Stimulated activated CD4-positive, alpha-beta T cell treated with anti-CD3 and anti-CD28 coated beads, TNF-alpha, amount 100 ng/mL, for 1 hour (primary cell): ENCODE results near the gene RPS2.

Experiments
- DNase-seq, 3 donors: peaks; one replicate each; pipeline ENCODE4 v3.0.0-alpha.2; 2020; ENCODE audit warnings: low read depth in 3 of 3, low spot score in 1 of 3

The RPS2 gene

GRCh38 chr16:1999866-2000514, 35.4 kb upstream of the RPS2 start:
- no peak for DNase-seq

DNA sequence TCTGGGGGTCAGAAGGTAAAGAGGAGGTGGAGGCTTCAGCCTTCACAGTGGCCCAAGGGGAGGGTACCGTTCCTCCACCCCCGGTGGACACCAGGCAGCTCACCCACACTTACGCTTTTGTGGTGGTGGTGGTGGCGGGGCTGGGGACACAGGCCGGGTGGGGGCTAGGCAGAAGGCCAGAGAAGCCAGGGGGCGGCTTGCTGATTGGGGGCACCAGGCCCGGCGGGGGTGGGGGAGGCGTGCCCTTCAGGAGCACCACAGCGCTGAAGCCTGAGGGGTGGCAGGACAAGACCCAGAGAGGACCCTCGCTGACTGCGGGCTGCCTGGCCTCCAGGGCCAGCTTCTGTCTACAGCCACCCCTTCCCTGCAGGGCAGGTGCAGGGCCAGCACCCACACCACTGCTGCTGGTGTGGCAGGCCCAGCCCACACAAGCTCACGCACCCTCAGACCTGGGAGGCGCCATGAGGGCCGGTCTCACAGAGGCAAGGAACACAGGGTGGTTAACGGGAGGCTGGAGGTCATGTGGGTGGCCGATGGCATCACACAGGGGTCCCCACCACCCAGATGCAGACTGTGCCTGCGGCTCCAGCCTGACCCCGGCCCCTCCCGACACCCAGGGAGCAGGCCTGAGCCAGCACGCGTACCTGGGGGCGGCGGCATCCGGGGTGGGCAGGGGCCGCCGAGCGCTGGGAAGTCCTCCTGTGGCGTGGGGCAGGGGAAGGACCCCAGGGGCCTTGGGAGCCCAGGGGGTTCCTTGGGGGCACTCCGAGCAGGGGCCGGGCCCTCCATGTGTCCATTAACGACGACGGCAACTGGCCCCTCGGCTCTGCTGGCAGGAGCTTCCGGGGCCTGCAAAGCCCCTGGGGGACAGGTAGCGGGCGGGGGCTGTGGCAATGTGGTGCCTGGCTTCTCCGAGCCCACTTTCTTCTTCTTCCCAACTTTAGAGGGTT, 34.5 kb upstream of the RPS2 start:
- DNase-seq = no peak

GRCh38 chr16:1998360-1998835, 33.8 kb upstream of the RPS2 start:
- no peak for DNase-seq

- DNase-seq = no peak
These were observed 33.1 kb upstream of the RPS2 start for GRCh38 chr16:1997494-1998359.

- no peak for DNase-seq
These were observed 29.1 kb upstream of the RPS2 start for GRCh38 chr16:1993731-1994131.

DNA sequence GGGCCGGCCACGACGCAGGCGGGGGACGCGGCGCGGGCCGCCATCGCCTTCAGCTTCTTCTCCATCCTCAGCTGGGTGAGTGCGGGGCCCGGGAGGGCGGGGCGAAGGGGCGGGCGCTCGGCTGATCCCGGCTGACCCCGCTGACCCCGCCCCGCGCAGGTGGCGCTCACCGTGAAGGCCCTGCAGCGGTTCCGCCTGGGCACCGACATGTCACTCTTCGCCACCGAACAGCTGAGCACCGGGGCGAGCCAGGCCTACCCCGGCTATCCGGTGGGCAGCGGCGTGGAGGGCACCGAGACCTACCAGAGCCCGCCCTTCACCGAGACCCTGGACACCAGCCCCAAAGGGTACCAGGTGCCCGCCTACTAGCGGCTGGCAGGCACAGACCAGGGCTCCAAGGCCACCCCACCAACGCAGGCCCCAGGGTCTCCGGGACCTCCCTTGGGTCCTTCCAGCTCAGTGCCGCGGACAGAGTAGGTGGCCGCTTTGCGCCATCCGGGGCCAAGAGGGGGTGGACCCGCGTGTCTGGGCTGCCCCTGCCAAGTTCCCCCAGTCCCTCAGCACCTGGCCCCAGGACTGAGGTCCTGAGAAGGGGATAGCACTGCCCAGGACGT, 28.2 kb upstream of the RPS2 start:
- DNase-seq = no peak

DNA sequence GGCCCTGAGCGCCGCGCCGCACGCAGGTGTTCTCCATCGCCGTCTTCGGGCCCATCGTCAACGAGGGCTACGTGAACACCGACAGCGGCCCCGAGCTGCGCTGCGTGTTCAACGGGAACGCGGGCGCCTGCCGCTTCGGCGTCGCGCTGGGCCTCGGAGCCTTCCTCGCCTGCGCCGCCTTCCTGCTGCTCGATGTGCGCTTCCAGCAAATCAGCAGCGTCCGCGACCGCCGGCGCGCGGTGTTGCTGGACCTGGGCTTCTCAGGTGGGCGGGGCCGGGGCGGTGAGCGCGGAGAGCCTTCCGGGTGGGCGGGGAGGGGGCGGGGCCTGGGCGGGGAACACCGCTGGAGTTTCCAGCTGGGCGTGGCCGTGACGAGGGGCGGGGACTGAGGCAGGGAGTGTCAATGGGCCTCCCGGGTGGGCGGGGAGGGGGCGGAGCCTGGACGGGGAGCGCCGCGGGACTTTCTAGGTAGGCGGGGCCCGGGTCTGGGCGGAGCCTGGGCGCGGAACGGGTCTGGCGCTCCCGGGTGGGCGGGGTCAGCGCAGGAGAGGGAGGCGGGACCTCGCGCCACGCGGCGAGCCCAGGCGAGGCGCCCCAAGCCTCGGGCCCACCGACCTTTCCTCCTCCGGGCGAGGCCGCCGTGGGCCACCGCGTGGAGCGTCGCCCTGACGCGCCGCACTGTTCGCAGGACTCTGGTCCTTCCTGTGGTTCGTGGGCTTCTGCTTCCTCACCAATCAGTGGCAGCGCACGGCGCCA, 27.5 kb upstream of the RPS2 start:
- DNase-seq = peak; percentile 96 to 99 (median 97)

DNA sequence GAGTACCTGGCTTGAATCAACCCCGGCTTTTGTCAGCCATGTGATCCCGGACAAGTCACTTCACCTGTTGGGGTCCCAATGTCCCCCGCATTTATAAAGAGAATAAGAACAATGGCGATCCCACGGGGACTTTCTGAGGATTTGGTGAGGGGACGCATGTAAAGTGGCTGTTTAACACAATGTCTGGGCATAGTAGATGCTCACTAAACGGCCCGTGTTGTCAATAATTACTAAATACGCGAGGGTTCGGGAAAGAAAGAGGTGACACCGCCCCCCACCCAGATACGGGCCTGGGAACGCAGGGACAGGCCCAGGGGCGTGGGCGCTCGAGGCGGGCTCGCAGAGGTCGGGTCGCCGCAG, 26.9 kb upstream of the RPS2 start:
- DNase-seq = no peak

GRCh38 chr16:1991135-1991551, 26.5 kb upstream of the RPS2 start:
- DNase-seq = no peak

DNA sequence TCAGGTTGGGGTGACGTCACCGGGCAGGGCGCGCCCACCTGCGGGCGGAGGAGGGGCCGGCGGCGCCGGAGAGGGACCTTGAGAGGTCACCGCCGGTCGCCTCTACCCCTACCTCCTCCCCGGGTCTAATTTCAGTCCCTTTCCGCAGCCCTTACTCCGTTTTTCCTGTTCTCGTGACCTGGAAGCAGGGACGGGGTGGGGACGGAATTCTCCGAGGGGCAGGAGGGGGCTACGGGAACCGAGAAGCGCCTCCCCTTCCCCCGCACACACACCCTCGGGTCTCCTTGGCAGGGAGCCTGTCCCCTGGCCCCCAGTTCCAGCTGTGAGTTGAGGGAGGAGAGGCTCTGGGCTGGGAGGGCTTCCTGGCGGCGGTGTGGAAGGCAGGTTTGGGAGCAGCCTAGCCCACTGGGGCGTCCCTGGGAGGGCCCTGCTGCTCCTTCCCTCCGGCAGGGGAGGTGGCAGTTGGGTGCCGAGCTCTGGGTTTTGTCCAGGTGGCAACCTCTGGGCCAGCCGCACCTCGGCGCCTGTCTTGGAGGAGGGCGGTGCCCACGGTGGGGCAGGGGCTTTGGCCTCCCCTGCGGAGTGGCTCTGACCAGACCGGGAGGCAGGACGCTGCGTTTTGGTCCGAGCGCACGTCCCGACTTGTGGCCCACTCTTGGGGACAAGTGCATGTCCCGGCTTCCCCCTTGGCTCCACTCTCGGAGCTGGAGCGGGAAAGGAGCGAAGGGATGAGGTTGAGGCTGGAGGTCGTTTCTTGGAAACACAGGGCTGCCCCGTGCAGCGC, 25.9 kb upstream of the RPS2 start:
- no peak for DNase-seq

GRCh38 chr16:1990101-1990350, 25.4 kb upstream of the RPS2 start:
- DNase-seq = no peak

GRCh38 chr16:1989209-1990100, 24.8 kb upstream of the RPS2 start, which contains the start of gene SYNGR3:
Gene SYNGR3, plus strand, starts transcription at chr16:1989970. Its CDS starts 133 bp downstream, at chr16:1990103.
- no peak for DNase-seq

- DNase-seq = no peak
These were observed 22.6 kb upstream of the RPS2 start for GRCh38 chr16:1987198-1987597.

- DNase-seq = no peak
These were observed 21.0 kb upstream of the RPS2 start for GRCh38 chr16:1985466-1986150.

GRCh38 chr16:1984347-1985225, 20.0 kb upstream of the RPS2 start:
- DNase-seq = no peak

DNA sequence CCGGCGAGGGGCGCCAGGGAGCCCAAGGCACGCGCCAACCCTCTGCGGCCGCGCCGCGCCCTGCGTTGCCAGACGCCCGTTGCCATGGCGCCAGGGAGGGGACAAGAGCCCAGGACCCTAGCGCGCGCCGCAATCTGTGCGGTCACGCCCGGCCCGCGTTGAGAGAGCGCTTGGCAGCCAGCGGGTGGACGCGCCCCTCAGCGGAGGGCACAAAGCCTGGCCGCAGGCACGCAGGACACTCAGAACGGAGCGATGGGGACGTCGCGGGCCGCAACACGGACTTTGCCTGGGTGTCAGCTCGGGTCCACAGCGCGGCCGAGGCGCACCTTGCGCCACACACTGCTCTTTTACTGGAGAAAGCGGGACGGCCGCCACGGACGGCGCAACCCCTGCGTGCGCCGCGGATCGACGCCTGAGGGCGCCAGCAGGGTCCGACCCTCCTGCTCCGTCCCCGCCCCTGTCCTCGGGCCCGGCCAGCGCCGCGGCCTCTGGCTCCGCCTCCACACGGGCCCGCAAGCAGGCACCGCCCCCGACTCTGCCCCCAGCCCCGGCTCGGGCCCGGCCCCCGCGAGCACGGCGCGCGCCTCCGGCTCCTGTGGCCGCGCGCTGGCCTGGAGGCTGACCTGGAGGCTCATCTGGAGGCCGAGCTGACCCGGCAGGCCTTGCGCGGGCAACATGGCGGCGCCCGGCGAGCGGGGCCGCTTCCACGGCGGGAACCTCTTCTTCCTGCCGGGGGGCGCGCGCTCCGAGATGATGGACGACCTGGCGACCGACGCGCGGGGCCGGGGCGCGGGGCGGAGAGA, 19.1 kb upstream of the RPS2 start, which contains the start of gene GFER:
TSS of gene GFER (plus strand) at position 650 of the 803 bp plus-strand sequence. CDS start at position 676, 26 bp downstream.
- no peak for DNase-seq
